ENCODE data around the gene CFAP99.

GRCh38 chr4:2468456-2469191 lies 49.9 kb downstream of the CFAP99 start, which contains the start of gene RNF4:
- no peak for TF ChIP-seq TSHZ2 (CRISPR knock-in tag; IDR thresholded peaks at IDR 0.05)
- TF ChIP-seq RARB (CRISPR knock-in tag; IDR thresholded peaks at IDR 0.05) = no peak
- no peak for TF ChIP-seq PATZ1 (CRISPR knock-in tag; IDR thresholded peaks at IDR 0.05; ENCODE audit: borderline replicate concordance)
- TF ChIP-seq CREB5 (CRISPR knock-in tag; IDR thresholded peaks at IDR 0.05; ENCODE audit: low read depth) = no peak
- TF ChIP-seq OSR1 (CRISPR knock-in tag; IDR thresholded peaks at IDR 0.05) = no peak
- TF ChIP-seq CSRNP3 (CRISPR knock-in tag; IDR thresholded peaks at IDR 0.05) = no peak
- no peak for TF ChIP-seq CSDC2 (CRISPR knock-in tag; IDR thresholded peaks at IDR 0.05)
- no peak for TF ChIP-seq ZNF8 (CRISPR knock-in tag; IDR thresholded peaks at IDR 0.05)
- no peak for TF ChIP-seq ISL1 (CRISPR knock-in tag; IDR thresholded peaks at IDR 0.05)
- no peak for TF ChIP-seq ZNF70 (CRISPR knock-in tag; IDR thresholded peaks at IDR 0.05)

Data from SK-N-SH treated with all-trans-retinoic acid at 6 μM for 48 hours (cell line).